GM19238 (cell line): Measurements from ENCODE around the gene SAMD11.

Source experiments
- DNase-seq: peaks from one replicate; pipeline ENCODE4 v3.0.0; 2011; ENCODE audit warnings: low spot score; ENCODE audit not compliant: insufficient read length

SAMD11 gene

DNA sequence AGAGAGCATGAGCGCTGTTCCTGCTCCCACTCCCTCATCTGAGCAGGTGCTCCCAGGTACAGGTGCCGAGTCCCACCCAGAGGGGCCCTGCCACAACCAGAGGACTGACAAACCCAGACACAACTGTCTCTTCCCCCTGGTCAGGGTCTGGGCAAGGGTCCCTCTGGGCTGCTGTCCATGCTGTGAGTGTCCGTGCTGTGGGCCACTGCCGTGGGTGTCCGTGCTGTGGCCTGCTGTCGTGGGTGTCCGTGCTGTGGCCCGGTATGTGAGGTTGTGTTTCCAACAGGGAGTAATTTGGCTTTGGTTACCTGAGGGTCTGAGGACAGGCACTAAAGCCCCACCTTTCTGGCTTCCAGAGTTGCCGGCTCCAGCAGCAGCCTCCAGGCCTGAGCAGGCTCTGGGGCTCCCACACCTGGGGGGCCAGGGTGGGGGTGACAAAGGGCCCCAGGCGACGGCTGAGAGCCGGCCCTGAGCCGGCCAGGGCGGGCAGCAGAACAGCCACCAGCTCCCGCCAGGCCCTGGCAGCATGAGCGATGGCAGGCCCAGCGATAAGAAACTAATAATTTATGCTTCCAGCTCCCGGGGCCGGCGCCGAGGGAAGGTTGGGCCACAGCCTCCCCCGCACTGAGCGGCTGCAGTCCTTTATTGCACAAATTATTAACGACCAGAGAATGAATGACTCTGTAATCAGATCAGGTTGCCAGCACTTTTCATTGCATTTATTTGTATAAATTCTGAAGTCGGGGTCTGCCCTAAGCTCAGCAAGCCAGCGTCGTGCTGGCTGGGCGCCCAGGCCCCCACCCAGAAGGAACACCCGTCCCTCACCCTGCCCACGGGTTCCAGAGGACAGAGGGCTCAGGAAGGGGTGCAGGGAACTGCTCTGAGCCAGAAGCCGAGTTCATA lies 7.3 kb upstream of the SAMD11 start:
- DNase-seq, result no peak

DNA sequence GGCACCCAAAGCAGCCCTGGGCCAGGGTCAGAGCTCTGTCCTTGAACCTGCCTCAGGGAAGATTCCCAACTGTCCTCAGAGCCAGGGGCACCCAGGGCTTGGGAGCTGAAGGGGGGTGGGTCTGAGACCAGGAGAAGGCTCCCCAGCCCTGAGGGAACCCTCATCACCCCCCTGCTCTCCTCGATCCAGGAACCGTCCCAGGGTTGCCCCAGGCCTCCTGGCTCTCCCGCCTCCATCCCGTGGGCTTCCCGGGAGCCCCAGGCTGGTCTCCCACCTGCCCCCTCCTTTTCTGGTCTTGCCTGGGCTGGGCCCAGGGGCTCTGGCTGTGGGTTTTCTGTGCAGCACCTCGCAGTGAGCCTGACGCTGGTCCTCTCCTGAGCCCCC lies 6.7 kb upstream of the SAMD11 start:
- DNase-seq, result no peak

DNA sequence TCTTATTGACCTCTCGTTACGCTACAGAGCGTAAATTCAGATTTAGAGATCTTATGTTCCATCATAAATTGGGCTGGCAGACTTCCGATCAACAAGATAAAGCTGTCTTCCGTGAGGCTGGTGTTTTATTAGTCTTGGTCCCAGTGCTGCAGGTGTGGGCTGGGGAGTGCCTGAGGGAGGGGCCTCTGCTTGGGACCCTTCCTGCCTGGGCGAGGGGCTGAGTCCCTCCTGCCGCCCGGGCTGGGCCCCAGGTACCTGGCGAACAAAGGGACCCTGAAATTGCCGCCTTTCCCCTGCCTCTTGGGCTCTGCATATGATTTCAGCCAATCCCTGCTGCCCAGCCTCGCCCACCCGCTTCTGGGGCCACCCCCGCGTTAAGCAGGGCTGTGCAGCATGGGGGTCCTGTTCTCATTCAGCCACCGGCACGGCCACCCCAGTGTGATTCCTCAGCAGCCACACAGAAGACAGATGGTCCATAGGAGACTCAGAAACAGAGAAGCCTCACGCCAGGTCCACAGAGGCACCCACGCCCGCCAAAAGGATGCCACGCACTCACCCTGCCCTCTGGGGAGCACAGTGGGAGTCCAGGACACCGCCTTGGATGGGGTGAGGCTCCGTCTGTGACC lies 6.1 kb upstream of the SAMD11 start:
- no peak for DNase-seq

DNA sequence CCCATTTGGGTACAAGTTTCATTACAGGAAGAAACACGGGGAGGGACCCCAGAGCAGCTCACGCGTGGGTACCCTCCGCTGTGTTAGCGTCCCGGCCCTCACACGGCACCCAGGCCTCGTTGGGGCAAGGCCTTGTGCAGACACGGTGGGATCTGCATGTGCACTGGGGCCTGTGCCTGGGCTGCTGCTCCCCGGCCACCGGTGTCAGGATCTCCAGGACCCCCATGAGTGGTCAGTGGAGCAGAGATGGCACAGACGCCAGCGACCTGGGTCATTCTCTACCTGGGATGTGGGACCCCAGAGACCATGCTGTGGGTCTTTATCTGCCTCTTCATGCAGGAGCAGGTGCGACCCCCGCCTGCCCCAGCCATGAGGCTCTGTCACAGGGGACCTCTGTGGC lies 5.4 kb upstream of the SAMD11 start:
- DNase-seq, result no peak

DNA sequence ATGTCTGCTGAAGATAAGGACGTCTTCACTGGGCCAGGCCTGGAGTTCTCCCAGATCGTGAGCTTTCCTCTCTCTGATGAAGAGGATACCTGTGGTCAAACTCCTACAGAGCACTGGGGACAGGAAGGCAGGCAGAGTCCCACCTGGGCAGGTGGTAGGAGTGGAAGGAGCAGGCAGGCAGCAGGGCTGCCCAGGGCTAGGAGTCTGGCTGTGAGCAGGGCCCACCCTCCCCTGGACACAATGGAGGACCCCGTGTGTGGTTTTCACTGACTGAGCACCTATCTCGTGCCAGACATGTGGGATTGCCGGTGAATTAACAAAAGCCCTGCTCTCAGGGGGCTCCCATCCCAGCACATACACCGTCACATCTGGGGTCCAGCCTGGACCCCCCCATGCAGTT lies 4.9 kb upstream of the SAMD11 start:
- no peak for DNase-seq

DNA sequence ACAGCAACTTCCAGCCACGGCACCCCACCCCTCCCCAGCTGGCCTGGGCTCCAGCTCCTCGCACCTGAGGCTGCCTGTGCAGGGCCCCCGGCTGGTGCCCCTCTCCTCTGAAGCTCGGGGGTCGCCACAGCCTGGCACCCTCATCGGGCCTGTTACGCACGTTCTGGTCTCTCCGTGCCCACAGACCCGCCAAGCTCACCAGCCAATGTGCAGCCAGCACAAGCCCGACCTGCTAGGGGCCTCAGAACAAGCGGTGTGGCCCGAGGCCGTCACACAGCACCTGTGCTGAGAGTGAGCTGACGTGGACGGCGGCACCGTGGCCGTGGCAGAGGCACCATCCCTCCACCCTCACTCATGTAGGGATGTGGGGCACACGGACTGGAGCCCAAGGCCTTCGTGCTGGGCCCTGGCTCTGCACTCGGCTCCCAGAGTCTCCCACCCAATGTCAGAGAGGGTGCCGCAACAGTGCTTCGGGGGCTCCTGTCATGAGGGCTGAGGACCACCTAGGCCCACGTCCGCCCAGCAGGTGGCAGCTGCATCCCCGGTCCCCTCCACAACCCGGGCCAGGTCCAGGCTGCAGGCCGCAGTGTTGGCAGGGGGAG lies 4.4 kb upstream of the SAMD11 start:
- DNase-seq, result no peak

DNA sequence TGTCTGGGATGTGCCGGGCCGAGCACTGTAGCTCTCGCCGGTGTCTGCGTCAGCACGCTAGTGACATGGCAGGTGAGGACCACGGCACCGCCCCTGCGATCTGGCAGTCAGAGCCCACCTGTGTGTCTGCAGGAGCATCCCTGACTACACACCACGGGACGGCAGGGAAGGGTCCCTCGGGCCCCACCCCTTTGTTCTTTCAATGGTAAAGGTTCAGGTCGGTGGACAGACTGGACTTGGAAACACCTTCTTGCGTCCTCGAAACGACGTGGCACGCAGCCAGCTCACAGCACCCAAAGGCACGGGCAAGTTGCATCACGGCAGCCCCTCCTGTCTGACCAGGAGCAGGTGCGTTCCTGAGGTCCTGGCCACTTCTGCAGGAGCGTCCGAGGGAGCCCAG lies 3.7 kb upstream of the SAMD11 start:
- no peak for DNase-seq

DNA sequence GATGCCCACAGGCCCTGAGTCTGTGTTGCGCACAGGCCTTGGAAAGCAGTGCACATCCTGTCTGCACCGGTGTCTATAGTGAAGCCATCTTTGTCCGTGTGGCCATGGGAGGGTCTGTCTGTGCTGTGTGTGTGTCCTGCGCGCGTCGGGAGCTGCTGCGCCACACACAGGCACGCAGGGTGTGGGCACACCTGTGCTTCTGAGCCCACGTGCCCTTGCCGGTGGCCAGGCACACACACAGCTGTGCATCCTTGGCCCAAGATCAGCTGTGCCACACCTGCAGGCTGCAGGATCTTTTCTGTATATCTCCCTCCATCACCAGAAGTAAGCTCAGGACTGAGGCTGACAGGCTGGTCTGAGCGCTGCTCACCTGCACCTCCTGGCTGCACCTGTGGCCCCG lies 3.2 kb upstream of the SAMD11 start:
- DNase-seq, result no peak

DNA sequence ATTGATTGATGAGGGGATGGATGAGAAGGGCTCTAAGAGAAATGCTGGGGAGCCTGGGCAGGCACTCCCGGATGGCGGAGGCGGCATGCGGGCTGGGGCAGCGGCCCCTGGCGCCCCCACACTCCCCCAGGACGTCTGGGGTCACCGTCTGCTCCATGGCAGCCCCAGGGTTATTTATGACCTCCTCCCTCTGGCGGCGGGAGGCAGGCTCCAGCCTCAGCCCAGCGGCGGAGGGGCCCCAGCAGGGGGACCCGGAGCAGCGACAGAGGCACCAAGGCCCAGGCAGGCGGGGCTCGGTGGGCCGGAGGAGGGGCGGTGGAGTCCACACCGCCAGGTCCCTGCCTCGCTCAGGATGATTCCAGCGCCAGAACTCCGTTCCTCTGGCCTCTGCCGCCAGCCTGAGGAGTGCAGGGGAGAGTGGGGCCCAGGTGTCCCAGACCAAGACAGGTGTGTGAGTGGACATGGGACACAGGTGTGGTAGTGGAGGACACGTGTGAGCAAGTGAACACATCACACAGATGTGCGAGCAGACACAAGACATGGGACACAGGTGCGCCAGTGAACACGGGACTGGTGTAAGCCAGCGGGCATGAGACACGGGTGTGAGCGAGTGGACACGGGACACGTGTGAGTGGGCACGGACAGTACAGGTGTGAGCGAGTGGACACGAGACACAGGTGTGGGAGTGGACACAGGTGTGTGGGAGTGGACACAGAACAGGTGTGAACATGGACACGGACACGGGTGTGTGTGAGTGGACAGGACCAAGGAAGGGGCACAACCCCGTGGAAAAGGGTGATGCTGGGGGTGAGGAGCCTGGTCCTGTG lies 2.5 kb upstream of the SAMD11 start:
- DNase-seq, result no peak

DNA sequence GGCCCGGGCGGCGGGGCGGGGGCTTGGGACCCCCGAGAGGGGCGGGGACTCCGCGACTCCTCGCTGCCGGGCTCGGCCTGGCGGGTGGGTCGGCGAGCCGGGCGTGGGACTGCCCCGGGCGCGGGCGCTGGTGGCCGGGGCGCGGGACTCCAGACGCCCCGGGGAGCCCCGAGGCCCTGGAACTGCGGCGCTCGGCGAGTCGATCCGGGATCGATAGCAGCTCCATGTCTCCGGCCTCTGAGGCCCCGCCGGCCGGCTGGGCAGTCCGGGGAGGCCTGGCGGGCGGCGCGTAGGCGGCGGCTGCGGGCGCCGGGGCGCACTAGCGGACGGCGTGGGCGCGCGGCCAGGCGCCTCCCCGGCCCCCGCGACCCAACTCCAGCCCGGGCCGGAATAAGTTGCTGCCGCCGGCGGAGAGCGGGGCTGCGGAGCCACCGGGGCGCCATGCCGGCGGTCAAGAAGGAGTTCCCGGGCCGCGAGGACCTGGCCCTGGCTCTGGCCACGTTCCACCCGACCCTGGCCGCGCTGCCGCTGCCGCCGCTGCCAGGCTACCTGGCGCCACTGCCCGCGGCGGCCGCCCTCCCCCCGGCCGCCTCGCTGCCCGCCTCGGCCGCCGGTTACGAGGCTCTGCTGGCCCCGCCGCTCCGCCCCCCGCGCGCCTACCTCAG lies 400 bp downstream of the SAMD11 start:
- no peak for DNase-seq

DNA sequence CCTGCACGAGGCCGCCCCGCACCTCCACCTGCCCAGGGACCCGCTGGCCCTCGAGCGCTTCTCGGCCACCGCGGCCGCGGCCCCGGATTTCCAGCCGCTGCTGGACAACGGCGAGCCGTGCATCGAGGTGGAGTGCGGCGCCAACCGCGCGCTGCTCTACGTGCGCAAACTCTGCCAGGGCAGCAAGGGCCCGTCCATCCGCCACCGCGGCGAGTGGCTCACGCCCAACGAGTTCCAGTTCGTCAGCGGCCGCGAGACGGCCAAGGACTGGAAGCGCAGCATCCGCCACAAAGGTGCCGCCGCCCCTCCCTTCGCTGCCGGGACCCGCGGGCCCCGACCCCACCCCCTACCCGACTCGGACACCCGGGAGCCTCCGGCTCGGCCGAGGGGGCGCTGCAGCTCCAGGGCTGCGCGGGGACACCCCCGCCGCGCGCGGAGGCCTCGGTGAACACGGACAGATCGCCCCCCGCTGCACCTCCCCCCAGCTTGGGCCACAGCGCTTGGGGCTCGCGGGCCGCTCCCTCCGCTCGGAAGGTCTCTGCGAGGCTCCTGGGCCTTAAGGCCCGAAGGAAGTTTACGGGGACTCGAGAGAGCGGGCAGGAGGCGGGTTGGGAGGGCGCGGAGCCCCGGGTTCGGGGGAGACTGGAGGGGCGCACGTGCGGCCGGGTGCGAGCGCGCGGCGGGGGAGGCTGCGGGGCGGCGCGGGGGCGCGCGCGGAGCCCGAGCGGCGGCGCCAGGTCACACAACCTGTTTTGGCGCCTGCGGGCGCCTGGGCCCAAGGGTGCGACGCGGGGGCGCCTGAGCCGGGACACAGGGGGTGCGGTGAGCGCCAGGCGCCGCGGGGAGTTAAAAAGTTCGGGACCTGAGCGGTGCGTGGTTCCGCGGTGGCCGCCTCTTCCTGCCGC lies 1.2 kb downstream of the SAMD11 start:
- no peak for DNase-seq

DNA sequence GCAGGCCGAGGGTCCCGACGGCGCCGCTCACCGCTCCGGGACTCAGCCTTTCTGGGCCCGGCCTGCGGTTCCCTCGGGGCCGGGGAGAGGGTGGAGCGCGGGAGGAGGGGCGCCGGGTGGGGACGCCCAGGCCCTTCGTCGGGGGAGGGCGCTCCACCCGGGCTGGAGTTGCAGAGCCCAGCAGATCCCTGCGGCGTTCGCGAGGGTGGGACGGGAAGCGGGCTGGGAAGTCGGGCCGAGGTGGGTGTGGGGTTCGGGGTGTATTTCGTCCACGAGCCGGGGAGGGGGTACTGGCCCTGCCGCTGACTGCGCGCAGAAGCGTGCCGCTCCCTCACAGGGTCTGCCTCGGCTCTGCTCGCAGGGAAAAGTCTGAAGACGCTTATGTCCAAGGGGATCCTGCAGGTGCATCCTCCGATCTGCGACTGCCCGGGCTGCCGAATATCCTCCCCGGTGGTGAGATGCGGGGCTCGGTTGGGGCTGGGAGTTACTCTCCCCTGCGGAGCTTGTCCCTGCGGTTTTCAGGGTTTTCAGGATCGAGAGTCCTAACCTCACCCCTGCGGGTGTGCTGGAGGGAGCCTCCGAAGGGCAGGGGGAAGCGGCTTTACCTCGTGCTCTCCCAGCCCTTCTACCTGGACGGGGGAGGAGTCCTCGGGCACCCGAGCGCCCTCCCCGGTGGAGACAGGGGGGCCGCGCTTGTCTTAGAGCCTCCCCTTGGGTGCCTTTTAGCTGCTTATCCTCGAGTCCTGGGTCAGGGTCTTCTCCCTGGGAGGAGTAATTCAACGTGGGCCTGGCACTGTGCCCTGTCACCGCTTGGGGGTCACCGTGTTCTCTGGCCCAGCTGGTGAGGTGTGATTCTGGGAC lies 2.1 kb downstream of the SAMD11 start:
- no peak for DNase-seq

DNA sequence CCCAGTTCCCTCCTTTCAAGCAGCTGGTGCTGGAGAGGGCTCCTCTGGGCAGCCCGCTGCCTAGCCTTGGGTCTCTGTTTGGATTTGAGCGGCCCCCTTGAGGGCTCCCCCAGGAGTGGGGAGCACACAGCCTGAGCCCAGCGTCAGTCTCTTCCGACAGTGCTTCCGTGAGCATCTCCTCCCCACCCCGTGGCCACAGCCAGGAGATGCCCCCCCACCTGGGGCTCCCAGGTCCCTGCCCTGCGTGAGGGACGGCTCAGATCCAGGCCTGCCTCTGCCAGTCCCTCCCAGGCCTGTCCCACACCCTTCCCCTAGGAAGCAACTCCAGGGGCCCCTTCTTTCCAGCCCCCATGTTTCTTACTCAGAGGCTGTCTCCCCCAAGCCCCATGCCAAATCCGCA lies 3.5 kb downstream of the SAMD11 start:
- no peak for DNase-seq

DNA sequence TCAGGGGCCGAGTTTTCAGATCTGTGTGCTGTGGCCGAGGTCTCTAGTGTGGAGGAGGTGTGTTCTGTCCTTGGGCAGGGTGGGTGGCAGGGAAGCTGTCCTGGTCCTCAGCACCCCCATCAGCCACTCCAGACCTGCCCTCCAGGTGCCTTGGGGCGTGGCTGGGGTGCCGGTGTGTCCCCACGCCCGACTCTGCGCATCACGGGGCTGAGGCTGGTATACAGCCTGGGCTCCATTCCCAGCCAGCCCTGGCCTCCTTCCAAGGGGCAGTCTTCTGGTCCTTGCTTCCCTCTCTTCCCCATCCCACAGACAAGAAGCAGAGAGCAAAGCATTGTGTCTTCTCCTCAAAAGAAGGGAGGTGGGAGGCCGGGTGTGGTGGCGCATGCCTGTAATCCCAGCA lies 4.0 kb downstream of the SAMD11 start:
- DNase-seq, result no peak

DNA sequence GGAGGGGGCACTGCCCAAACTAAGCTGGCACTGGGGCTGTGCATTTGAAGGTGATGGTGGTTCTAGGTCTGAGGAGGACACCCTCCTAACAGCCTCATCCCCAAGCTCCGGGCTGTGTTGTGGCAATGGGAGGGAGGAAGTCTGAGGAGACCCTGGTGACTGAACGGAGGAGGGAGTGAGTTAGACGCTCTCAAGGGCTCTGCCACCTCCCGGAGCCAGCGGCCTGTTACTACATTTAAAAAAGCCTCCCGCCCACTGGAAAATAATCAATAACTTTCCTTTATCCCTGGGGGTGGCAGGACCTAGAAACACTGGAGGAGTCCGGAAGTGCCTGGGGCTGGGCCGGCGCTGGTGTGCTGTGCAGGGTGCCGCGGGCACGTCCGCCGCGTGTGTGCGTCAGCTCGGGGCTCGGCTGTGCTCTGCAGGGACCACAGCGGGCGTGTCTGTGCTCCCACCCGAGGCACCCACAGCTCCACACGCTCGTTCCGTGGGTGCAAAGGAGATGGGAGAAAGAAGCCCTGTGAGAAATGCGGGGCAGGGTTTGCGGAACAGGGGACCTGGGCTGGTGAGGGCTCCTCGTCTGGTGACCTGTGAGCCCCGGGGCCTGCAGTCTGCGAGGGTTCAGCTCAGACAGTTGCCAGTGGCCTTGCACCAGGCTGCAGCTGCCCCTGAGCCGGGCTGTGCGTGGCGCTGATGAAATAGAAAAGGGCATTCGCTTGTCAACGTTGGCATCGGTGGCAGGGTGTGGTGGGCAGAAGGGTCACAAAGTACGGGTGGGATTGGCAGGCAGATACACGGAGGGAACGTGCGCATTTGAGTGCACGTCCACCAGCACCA lies 5.3 kb downstream of the SAMD11 start:
- DNase-seq, result no peak

DNA sequence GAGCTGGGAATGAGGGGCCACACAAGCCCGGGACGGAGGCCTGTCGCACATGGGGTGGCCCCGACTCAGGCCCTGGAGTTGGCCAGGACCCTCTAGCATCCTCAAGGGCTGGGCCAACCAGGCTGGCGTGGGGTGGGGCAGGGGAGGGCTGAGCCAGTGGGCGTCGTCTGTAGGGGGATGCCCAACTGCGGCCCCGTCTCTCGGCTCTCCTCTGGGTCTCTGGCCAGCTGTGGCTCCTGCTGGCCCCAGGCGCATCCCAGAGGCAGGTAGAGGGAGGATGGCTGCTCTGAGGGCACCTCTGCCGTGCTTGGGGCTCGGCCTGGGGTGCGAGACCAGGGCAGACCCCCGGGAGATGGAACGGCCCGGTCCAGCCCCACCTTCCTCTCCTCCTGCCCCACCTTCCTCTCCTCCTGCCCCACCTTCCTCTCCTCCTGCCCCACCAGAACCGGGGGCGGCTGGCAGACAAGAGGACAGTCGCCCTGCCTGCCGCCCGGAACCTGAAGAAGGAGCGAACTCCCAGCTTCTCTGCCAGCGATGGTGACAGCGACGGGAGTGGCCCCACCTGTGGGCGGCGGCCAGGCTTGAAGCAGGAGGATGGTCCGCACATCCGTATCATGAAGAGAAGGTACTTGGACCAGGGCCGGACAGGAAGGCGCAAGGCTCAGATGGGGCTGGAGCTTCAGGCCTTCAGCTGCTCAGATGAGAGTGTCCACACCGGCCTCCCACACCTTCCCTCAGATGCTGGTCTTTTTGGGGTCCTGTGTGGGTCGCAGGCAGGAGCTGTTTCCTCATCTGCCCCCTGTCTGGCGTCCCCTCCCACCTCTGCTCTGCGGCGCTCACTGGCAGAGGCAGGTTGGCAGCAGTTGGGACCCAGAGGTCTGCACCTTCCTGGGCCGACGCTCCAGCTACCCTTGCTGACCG lies 6.2 kb downstream of the SAMD11 start:
- DNase-seq, result no peak

DNA sequence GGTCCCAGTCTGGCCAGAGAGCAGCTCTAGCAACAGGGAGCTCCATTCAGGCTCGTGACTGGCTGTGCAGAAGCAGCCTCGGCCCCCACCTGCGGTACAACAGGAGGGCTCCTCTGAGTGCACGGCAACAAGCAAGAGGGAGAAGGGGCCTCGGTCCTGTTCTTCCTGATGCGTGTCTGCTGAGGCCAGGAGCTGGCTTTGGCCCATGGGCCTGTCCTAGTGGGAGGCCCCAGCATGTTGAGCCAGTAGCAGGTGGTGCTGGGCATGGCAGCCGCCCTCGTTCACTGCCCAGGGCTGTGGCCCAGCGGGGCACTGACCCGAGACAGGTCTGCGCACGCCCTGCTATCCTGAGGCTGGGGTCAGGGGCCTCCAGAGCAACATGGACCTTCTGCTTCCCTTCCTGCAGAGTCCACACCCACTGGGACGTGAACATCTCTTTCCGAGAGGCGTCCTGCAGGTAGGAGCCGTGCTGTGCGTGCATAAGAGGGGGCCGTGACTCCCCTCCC lies 7.0 kb downstream of the SAMD11 start:
- no peak for DNase-seq
